ENCODE measurements around the gene INPP1.

The INPP1 gene

DNA sequence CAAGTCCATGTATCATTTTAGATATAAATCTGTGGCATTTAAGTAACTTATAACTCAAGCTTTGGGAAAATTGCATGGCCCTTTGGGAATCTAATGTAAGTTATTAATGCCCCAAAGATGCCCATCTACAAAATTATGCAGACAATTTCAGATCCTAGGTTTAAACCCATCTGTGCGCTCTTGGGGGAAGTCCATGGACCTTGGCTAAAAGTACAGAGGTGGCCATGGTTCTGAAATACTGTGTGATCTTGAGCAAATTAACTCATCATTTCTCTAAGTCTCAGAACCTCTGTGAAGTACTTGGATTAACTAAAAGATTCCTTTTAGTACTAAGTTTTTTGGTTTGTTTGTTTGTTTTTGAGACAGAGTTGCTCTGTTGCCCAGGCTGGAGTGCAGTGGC, 19.5 kb downstream of the INPP1 start:
- Histone ChIP-seq H3K27me3 (replicated peaks; ENCODE audit: insufficient read depth, low read length) (no peaks in the 10 kb centered on the region), H4K20me1 (ENCODE audit: insufficient read depth, low read length) (no peaks in the 10 kb centered on the region), H3K36me3 (replicated peaks; ENCODE audit: insufficient read depth, low read length) (no peaks in the 10 kb centered on the region), H3K4me1 (ENCODE audit: low read length) (no peaks in the 10 kb centered on the region), H3F3A (ENCODE audit: insufficient read depth, low read length) (peaks cover 6% of the 10 kb centered on the region), H2AFZ (ENCODE audit: low read length) (no peak overlapping the region), H3K79me2 (ENCODE audit: low read length) (no peaks in the 10 kb centered on the region), H3K4me3 (ENCODE audit: low read length) (no peak overlapping the region), H3K4me2 (ENCODE audit: low read depth, low read length) (no peak overlapping the region), H3K9me3 (replicated peaks; ENCODE audit: insufficient read depth, low read length) (no peaks in the 10 kb centered on the region), H3K27ac (ENCODE audit: low read length) (no peak overlapping the region), H3K9me2 (replicated peaks; ENCODE audit: insufficient read depth, low read length) (no peaks in the 10 kb centered on the region), H3K9ac (ENCODE audit: low read length) (no peak overlapping the region)
- TF ChIP-seq EZH2 (optimal IDR thresholded peaks at IDR 0.05; ENCODE audit: low read depth, low read length) (no peak), EZH2phosphoT487 (IDR thresholded peaks at IDR 0.05; ENCODE audit: low read length) (no peak)
- TF ChIP-seq, protein P1, sequence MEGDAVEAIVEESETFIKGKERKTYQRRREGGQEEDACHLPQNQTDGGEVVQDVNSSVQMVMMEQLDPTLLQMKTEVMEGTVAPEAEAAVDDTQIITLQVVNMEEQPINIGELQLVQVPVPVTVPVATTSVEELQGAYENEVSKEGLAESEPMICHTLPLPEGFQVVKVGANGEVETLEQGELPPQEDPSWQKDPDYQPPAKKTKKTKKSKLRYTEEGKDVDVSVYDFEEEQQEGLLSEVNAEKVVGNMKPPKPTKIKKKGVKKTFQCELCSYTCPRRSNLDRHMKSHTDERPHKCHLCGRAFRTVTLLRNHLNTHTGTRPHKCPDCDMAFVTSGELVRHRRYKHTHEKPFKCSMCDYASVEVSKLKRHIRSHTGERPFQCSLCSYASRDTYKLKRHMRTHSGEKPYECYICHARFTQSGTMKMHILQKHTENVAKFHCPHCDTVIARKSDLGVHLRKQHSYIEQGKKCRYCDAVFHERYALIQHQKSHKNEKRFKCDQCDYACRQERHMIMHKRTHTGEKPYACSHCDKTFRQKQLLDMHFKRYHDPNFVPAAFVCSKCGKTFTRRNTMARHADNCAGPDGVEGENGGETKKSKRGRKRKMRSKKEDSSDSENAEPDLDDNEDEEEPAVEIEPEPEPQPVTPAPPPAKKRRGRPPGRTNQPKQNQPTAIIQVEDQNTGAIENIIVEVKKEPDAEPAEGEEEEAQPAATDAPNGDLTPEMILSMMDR (IDR thresholded peaks at IDR 0.05; ENCODE audit: low read length) = no peak
- DNase-seq = no peak

- Histone ChIP-seq H3K4me2 (ENCODE audit: low read depth, low read length) (no peak overlapping the region), H3K4me3 (ENCODE audit: low read length) (no peak overlapping the region), H3K9me2 (replicated peaks; ENCODE audit: insufficient read depth, low read length) (no peaks in the 10 kb centered on the region), H3K27me3 (replicated peaks; ENCODE audit: insufficient read depth, low read length) (no peaks in the 10 kb centered on the region), H3K4me1 (ENCODE audit: low read length) (no peaks in the 10 kb centered on the region), H3F3A (ENCODE audit: insufficient read depth, low read length) (no peaks in the 10 kb centered on the region), H3K36me3 (replicated peaks; ENCODE audit: insufficient read depth, low read length) (no peaks in the 10 kb centered on the region), H3K79me2 (ENCODE audit: low read length) (no peaks in the 10 kb centered on the region), H4K20me1 (ENCODE audit: insufficient read depth, low read length) (no peaks in the 10 kb centered on the region), H3K27ac (ENCODE audit: low read length) (no peak overlapping the region), H3K9ac (ENCODE audit: low read length) (no peak overlapping the region), H3K9me3 (replicated peaks; ENCODE audit: insufficient read depth, low read length) (no peaks in the 10 kb centered on the region), H2AFZ (ENCODE audit: low read length) (no peak overlapping the region)
- no peak for DNase-seq
- TF ChIP-seq, protein P1 (IDR thresholded peaks at IDR 0.05; ENCODE audit: low read length) = no peak
These were observed 22.3 kb downstream of the INPP1 start for GRCh38 chr2:190365499-190366204.

GRCh38 chr2:190366248-190366753, 22.9 kb downstream of the INPP1 start:
- Histone ChIP-seq H3K9ac (ENCODE audit: low read length) (no peak overlapping the region), H3K4me3 (ENCODE audit: low read length) (no peak overlapping the region), H3K9me2 (replicated peaks; ENCODE audit: insufficient read depth, low read length) (no peaks in the 10 kb centered on the region), H3K4me2 (ENCODE audit: low read depth, low read length) (no peak overlapping the region), H3K79me2 (ENCODE audit: low read length) (no peaks in the 10 kb centered on the region), H4K20me1 (ENCODE audit: insufficient read depth, low read length) (no peaks in the 10 kb centered on the region), H3K9me3 (replicated peaks; ENCODE audit: insufficient read depth, low read length) (no peaks in the 10 kb centered on the region), H3K27ac (ENCODE audit: low read length) (no peak overlapping the region), H3K27me3 (replicated peaks; ENCODE audit: insufficient read depth, low read length) (no peaks in the 10 kb centered on the region), H3K36me3 (replicated peaks; ENCODE audit: insufficient read depth, low read length) (no peaks in the 10 kb centered on the region), H2AFZ (ENCODE audit: low read length) (no peak overlapping the region), H3K4me1 (ENCODE audit: low read length) (no peaks in the 10 kb centered on the region), H3F3A (ENCODE audit: insufficient read depth, low read length) (no peaks in the 10 kb centered on the region)
- TF ChIP-seq EZH2 (optimal IDR thresholded peaks at IDR 0.05; ENCODE audit: low read depth, low read length) = no peak
- TF ChIP-seq, protein P1 (IDR thresholded peaks at IDR 0.05; ENCODE audit: low read length) = no peak
- no peak for TF ChIP-seq EZH2phosphoT487 (IDR thresholded peaks at IDR 0.05; ENCODE audit: low read length)
- DNase-seq = no peak

Data from MM.1S (cell line).